D341Med (cell line): ENCODE results near the gene NDUFV3.
"Not testable (repeated sequence)": the region's sequence is repeated elsewhere in the genome, so short reads cannot be mapped to it uniquely, and the experiment has no call there.

Source experiments
- DNase-seq: peaks from one replicate; pipeline ENCODE4 v3.0.0; 2012; ENCODE audit warnings: low spot score

Gene NDUFV3

DNA sequence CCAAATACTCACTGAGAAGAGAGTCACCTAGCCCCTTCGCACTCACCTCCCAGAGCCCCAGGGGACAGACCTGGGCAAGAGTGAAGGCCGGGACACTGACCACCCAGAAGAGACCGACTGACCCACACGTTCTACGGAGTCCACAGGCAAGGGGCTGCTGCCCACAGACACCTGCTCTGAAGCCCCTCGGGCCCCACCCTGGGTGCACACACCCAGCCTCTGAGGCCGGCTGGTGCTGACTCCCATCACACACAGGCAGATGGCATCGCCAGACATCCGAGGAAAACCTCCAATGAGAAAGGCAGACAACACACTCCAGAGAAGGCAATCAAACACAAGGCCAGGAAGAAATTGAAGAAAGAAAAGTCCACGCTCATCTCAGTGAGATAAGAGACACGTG is 35.9 kb upstream of the NDUFV3 start:
- DNase-seq = no peak

DNA sequence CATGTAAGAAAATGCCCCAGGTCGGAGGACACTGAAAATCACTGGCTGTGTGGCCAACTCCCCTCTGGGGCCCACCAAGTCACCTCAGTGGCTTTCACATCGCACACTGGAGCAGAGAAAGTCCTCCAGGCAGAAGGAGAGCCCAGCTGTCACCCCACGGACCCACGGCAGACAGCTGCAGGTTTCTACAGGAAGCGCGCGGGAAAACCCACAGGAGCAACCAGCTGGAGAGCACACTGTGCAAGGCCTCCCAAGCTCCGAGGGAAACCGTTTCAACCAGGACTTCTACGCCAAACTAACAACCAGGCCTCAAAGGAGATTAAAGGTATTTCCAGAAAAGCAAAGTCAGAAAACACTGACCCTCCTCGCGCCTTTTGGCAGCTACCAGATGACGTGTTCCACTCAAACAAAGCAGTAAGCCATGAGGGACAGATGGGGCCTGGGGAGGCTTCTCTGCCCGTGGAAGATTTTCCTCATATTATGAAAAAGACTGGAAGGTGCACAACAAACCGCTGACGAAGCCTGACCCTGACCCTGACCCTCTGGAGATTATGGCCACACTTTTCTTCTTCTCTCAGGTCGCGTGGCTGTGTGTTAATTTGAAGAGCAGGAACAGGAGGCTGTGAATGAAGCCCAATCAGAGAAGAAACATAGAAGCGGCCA is 34.8 kb upstream of the NDUFV3 start:
- DNase-seq = no peak

DNA sequence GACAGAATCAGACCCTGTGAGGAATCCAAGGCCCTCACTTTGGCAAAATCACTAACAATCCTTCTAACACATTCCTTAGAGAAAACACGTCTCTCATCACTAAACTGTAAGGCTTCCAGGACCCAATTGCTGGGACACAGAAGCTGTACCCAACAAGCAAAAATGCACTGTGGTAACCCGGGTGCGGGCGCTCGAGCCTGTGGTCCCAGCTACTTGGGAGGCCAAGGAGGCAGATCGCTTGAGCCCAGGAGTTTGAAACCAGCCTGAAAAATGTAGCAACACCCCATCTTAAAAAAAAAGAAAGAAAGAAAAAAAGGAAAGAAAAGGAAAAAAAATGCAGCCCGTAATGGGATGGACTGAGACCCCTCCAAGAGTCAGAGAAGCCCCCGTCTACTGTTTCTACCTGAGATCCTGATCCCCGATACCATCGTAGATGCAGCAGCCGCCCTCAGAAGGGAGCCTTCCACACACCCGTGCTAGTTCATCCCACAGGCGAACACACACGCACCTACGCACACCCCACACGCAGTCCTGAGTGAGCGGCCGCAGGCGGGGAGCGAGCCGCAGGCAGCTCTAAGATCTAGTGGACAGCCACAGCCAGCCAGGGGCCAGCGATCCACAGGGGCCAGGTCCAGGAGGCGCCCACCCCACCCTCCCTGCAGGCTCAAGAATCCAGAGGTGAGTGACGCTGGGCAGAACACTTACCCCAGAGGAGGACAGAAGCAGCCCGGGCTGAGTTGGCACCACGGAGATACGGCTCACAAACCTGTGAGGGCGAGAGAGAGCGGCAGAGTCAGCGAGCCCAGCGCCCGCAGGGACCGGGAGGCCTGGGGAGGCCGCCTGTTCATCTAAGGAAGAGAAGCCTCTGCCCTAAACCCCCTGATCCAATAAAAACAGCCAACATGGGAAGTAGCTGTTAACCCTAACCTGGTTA is 33.9 kb upstream of the NDUFV3 start:
- DNase-seq = no peak

DNA sequence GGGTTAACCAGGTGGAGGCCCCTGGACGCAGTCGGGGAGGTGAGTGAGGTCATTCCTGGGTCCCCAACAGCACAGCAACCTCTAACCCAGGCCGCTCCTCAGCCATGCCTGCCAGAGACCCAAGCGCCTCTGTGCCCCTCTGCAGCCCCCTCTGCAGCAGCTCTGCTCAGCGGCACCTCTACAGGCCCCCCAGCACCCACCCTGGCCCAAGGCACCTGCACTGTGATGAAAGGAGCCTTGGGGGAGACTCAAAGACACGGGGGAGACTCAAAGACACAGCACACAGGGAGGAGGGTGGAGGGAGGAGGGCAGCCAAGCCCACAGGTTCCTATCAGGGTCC is 33.2 kb upstream of the NDUFV3 start:
- no peak for DNase-seq

DNA sequence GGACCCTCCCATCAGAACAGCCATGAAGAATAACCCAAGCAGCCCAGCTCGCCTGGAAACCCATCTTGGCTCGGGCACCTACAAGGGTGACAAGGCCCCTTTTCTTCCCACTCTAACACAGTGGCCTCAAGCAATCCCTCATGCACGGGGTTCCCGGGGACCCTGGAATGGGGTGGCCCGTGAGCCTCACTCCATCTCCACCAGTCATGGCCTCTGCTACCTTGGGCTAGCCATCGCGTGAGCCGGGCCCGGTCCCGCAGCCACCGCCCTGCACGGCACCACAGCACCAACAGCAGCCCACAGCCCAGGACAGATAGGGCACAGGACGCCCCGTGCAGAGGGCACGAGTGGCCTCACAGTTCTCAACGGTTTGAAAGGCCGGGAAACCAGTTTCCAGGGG is 32.8 kb upstream of the NDUFV3 start:
- no peak for DNase-seq

DNA sequence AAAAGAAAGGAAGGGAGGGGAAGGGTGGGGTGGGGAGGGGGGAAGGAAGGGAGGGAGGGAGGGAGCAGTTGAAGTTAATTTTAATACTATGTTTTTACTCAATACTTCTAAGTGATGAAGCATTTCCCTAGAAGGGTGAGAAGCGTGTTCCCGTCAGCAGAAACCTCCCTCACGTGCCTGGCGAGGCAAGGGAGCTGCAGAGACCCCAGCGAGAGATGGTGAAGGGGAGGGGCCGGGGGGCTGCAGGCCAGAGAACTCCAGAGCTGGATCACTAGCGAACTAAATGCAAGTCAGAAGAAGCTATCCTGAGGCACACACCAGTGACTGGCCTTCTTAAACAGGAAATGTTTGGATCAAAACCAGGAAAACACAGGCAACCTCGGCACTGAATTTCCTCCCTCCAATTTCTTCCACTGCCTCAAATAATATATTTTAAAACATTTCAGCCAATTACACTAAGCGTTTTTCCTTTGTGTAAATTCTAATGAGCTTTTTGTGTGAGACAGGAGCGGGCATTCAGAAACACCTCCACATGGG is 31.7 kb upstream of the NDUFV3 start:
- DNase-seq = no peak

DNA sequence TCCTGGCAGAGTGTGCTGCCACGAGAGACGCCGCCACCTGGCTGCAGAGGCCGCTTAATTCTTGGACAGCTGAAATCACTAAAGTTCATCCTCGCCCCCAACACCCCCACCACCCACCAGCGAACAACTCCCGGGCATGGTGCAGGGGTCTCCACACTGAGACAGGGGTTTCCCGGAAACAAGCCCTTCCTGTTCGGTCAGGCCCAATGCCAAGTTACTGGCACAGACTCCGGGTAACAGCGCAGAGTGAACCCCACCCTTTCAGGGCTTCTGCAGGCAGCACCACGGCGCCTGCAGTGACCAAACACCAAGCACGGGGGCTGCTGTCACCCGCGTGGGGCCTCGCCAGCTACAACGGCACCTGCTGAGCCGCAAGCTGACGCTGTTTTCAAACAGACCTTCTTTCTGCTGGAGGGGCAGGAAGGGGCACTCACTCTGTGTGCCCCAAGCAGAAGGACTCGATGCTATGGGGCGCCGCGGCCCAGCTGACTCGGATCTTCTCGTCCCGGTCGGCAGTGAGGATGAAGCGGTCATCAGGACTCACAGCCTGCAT is 31.2 kb upstream of the NDUFV3 start:
- DNase-seq = no peak

DNA sequence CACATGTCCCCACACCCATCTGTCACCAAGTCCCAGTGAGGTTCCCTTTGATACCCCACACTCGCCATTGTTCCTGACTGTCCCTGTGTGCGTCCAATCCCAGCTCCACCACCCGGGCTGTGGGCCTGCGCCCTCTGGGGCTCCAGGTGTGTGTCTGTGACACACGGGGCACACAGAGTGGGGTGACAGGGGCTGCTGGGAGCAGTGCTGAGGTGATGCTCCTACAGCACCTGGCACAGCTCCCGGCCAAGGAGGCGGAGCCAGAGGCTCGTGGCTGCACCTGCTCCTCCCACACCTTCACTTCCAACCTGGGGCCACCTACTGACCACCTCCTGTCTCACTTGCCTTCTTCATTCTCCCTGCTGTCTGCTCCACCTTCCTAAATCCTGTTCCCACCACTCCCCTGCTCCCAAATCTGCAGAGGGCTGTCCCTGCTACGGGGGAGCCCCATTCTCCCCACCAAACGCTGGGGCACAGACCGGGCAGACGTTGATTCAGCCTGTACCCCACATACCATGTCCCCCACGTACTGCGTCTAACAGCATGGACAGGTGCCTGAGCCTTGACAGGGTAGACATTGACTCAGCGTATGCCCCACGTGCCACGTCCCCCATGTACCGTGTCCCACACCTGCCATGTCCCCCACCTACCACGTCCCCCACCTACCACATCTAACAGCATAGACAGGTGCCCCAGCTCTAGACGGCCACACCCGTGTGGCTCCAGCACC is 30.2 kb upstream of the NDUFV3 start:
- DNase-seq = peak; percentile 27

DNA sequence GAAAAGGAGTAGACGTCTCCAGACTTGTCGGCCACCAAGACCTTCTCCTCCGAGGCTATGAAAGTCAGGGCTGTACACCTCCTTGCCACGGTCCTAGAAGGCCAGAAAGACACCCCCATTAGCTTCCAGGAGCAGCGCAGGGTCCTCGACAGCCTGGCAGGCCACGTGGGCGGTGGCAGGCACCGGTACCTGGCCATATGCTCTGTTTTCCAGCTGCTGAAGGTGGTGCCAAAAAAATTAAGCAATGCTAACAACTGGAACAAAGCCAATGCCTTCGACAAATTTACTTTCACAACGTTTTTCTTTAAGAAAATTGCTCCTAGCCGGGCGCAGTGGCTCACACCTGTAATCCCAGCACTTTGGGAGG is 29.6 kb upstream of the NDUFV3 start:
- DNase-seq = peak; percentile 24

DNA sequence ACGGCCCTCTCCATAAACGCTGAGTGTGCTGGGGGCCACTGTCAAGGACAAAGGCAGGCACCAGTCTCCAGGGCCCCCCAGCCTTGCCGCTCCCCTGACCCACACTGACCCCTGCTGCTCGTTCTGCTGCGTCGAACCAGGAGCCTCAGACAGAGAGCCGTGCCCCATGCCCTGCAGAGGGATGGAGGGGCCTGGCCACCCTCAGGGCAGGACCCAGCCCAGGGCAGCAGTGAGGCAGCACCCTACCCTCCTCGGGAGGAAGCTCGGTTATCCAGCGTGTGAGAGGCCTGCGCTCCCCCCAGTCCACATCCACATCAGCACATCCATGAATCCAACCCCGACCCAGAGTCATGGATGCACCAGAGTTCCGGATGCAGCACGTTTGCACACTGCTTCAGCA is 28.8 kb upstream of the NDUFV3 start:
- peak; percentile 43 for DNase-seq

DNA sequence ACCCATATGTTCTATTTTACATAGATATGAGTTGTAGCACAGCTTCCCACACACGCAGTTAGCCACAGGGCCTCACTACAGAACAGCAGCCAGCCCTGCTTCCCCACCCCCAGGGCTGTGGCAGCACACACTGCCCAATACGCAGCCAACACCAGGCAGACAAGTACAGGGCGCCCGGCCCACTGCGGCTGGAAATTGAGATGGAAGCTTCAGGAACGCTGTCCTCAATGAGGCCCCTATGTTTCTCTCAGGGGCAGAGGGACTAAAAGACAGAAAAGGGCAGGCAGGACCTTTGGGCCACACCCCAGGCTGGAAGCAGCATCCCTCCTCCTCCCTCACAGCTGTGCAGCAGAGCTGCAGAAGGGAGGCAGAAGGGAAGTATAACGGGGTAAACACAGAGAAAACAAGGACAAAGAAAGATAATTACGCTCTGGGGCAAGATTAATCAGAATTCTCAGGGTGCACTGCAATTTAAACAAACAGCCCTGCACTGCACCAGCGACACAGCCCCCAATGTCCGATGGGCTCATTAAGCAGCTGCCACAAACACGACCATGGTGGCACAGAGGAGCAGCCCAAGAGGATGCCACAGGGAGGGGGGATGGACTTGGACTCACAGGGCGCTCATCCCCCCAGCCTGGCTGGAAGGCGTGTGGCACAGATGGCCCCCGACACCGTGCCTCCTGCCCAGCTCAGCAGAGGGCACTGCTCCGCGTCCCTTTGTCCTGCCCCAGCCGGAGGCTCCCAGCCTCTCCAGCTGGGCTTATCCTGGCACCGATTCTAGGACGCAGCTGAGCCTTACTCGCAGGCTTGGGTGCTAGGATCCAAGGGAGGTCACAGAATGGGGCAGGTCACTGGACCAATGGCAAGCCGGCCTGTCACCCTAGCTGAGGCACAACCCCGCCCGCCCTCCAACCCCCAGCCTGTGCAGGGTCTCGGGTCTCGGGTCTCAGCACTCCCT is 28.0 kb upstream of the NDUFV3 start:
- DNase-seq = peak; percentile 54

DNA sequence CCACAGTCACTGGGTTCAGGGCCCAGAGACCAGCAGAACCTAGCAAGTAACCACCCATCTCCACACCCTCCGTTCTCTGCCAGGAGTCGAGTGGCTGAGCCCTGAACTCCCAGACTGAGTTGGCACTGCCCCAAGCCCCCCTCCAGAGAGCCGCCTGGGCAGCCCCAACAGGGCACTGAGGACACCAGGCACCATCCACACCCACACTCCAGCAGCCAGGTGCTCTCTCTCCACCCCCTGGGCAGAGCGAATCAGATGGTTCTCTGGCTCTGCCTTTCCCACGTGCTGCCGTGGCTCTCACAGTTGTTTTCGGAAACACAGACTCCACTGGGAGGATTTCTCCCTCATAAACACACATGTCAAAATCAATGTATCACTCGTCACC is 27.3 kb upstream of the NDUFV3 start:
- DNase-seq = peak; percentile 32

DNA sequence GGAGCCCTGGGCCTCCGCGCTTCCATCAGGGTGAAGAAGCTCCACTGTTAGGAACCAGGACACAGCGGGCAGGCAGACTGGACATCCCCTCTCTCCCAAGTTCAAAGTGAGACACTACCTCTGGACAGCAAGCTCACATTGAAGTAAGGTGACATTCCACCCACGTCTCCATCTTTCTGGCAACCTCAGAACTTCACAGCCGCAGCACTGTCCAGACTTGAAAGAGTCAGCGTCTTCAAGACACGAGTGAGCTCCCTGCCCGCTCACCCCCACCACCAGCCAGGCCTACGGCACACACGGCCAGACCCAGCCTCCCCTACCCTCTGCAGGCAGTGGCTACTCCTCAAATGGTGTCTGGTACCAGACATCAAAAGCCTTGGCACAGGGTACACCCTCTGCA is 24.9 kb upstream of the NDUFV3 start:
- DNase-seq = no peak

DNA sequence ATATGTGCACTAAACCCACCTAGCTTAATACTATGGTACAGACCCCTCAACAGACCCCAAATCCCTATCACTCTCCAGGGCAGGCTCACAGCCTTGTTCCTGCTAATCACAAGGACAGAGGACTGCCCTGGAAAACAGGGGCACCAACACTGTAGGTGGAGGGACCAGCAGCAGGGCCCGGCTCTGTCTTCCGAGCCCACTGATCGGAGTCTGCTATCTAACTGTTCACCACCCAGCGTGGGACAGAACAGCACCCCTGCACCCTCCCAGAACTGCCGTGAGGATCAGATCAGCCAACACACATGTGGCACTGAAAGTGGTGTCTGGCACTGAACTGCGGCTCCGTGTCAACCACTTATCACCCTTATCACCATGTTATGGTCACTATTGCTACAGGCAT is 20.0 kb upstream of the NDUFV3 start:
- no peak for DNase-seq

DNA sequence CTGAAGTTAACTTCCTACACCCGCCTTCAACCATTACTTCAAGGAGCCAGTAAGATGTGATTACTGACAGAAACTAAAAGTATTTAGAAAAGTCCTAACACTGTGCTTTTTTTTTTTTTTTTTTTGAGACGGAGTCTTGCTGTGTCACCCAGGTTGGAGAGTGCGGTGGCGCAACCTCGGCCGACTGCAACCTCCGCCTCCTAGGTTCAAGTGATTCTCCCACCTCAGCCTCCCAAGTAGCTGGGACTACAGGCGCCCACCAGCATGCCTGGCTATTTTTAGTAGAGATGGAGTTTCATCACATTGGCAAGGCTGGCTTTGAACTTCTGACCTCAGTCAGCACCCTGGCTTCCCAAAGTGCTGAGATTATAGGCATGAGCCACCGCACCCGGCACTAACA is 17.3 kb upstream of the NDUFV3 start:
- DNase-seq = not testable (repeated sequence)

DNA sequence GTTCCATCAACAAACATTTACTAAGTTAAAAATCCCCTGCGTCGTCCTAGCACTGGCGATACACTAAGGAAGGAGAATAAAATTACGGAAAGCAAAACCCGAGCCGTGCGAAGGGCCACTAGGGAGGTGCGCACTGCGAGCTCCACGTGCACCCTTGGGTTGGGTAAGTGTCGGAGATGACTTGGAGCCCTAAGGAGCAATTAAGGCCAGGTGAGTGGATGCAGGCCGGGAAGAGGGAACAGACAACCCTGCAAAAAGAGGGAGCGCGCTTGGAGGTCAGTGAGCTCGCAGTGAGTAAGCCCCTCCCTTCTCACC is 14.5 kb upstream of the NDUFV3 start:
- no peak for DNase-seq

DNA sequence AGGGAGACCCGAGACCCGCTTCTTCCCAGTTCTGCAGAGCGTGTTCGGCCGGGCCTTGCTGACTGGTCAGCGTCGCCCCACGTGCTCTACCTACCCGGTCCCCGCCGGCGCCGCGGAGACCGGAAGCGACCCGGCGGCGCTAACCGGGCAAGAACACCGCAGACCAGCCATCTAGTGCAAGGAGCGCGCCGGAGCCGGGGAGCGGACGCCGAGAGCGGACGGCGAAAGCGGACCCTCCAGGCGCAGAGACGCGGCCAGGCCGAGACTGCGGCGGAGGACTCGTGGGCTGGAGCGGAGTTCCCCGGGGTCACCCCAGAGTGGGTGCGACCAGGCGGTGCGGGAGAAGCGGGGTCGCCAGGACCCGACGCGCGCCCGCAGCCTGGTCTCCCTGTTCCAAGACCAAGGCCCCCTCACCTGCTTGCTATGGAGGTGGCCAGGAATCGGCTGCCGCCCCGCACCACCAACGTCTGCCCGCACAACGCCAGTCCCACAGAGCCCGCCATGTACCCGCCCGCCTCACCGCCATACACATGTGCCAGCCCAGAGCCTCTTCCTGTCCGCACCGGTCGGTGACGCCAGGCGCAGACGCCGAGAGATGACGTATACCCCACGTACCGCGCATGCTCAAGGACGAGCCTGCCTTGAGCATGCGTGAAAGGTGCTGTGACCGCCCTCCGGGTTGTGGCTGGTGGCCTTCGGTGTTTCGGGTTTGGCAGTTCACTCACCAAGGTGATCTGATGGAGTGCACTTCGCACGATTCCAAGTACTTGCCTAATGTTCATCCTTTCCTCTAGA is 13.9 kb upstream of the NDUFV3 start, which contains the start of gene WDR4:
TSS of gene WDR4 (minus strand) at position 547 of the 795 bp plus-strand sequence. CDS start at position 503, 44 bp downstream.
- peak; percentile 98 for DNase-seq

DNA sequence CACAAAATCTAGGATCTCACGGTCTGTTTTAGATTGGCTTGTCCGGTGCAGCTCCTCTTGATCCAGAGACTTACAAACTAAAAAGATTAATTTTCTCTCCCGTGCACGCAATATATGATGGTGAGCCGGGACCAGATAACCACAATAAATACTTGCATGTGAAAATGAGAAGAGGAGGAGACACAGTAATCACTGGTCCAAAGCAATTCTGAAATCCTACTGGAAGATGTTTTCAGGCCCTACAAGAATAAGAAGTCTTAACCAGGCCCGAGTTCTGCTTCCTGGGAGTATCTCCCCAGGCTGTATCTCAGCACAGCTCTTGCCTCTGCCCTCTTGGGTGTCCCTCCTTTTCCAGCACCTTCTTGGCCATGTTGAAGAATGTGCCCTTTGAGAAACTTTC is 12.8 kb upstream of the NDUFV3 start:
- DNase-seq = no peak

DNA sequence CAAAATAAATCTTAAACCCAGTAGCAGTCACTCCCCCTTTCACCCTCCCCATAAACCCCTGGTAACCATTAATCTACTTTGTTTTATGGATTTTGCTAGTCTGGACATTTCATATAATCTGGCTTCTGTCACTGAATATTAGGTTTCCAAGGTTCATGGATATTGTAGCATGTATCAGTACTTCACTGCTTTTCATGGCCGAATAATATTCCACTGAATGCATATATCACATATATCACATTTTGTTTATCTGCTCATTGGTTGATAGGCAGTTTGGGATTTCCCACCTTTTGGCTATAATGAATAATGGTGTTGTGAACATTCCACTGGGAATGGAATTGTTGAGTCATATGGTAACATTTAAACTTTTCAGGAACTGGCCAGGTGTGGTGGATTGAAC is 9.2 kb upstream of the NDUFV3 start:
- DNase-seq = no peak

DNA sequence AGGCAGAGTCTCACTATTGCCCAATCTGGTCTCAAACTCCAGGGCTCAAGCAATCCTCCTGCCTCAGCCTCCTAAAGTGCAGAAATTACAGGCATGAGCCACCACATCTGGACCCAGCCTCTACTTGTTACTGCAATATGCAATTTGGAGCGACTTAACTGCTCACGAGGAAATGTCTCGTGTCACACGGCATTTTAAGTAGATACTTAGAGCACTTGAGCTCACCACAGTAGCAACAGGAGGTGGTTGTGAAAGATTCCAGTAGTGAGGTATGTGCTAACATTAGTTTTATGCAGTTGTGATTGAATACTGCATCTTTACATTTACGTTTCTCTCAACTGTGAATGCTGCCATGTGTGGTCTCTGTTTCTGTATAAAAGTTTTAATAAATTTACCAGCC is 5.8 kb upstream of the NDUFV3 start:
- no peak for DNase-seq

DNA sequence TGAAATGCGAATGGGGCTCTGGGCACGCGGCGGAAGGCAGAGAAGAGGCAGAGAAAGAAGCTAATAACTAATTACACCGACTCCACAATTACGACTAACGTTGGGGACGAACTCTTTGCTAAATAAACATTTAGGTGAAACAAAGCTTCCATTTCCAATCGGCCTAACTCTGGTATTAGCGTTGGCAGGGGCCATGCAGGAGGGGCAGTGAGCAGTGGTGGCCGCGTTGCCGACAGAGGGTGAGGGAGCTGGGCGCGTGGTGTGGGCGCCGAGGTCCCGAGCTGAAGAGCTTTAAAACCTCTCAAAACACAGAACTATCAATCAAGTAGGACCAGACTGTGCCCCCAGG is 553 bp upstream of the NDUFV3 start:
- DNase-seq = no peak
